ENCODE data around the gene CSNK1G3.
"Not testable (repeated sequence)": the region's sequence is repeated elsewhere in the genome, so short reads cannot be mapped to it uniquely, and the experiment has no call there.

The CSNK1G3 gene

GRCh38 chr5:123561230-123561629, 49.3 kb downstream of the CSNK1G3 start:
- no peak for DNase-seq

DNA sequence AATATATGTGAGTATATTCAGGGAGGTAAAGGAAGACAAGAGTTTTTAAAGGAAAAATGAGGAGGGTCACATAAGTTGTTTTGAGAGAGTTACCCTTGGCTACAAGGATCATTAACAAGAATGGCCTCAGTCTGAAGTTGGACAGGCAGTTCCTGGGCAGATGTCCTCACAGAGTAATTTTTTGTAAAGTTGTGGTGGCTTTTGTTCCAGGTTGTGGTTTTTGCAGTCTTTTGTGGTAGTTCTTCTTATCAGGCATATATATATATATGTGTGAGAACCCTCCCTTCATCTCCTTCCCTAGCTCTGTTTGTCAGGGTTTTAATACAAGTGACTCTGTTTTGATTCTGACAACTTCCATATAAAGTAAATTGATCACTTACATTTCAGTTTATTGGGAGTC, 60.0 kb downstream of the CSNK1G3 start:
- no peak for DNase-seq

DNA sequence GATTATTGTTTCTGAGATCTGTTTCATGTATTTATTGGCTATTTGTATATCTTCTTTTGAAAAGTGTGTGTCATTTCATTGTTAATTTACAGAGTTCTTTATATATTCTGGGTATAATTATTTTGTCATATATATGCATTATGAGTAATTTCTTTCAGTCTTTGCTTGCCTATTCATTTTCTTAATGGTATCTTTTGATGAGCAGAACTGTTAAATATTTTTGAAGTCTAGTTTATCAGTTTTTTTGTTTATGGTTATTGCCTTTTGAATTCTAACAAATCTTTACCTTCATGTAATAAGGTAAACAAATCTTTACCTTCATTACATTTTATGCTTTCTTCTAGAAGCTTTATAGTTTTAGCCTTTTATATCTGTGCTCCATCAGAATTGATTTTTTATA, 66.4 kb downstream of the CSNK1G3 start:
- no peak for DNase-seq

- no peak for DNase-seq
Observed at GRCh38 chr5:123579410-123579809, 67.4 kb downstream of the CSNK1G3 start.

DNA sequence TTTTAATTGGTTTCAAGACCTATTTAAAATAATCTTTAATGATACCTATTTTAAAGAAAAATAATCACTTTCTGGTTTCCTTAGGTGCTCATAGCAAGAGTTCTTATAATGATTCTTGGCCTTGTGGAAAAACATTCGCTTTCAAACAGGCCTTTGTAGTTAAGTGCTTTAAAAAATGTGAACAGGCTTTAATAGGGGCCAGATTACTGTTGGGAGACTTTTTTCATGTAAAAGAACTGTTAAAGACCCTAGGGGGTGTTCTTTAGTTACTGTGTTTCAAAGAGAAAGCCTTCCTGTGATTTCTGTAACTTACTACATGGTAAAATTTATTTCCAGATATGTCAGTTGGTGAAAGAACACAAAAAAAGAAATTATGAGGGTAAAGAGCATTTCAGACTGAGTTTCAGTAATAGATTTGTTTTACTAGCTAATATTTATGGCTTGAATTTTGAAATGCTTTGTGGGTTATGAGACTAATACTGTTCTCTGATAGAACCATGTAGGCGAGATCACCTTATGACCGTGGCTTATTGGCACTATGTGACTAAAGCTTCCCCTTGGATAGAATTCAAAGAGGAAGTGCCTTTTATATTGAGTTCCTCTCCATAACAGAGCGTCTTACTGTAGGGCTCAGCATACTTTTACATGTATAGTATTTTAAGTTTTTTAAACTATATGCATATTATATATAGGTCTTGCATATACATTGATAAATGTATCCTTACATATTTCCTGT, 70.7 kb downstream of the CSNK1G3 start:
- no peak for DNase-seq

GRCh38 chr5:123585871-123586270, 73.9 kb downstream of the CSNK1G3 start:
- DNase-seq: no peak

DNA sequence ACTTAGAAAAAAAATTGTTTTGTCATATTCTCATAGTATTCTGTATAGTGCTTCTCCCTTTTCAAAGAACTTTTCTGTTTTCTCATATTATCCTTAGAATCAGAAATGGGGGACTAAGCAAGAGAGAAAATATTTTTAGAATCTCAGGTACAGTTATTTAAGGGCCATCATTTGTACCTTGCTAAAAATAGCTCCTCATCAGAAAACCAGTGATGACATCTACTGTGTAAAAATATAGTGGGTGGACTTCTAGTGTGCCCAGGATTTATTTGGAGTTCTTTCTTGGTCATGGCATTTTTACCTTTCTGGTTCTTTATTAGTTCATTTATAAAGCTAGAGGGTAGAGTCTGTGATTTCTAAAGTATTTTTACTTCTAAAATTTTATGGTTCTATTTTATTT, 82.5 kb downstream of the CSNK1G3 start:
- DNase-seq: no peak

DNA sequence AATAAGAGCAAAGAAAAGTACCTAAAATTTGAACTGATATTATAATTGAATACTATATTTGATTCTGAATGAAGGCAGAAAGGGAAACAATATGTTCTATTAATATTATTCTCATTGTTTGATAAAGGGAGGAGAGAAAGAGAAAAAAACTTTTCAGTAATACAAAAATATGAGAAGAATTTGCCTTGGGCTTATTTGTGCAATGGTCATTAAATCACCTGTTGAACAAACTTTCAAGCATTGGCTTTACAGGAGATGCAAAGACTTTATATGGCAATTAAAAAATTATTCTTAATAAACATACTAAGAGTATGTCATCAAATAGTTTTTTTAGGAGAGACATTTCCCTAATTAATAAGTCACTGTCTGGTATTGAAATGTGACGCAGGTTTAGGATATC, 85.0 kb downstream of the CSNK1G3 start:
- DNase-seq: no peak

- DNase-seq: no peak
Observed at GRCh38 chr5:123598028-123598689, 86.2 kb downstream of the CSNK1G3 start.

- DNase-seq: no peak
Observed at GRCh38 chr5:123599171-123599570, 87.2 kb downstream of the CSNK1G3 start.

DNA sequence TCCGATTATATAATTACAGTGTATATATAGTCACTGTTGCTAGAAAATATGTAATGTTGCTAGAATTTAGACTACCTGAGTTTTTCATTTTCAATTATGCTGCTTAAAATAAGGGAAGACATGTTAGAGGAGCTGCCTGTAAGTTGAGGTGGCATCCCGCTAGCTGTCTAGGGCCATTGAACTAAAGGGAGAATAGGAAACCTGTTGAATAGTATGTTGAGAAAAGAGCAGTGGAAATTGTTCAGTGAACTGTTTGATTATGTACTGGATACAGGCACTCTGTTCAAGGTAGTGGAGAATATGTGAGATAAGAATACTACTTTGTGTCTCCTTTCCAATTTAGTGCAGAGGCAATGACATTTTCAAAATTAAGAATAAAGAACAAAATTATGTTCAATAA, 89.6 kb downstream of the CSNK1G3 start:
- no peak for DNase-seq

GRCh38 chr5:123605822-123606221, 93.8 kb downstream of the CSNK1G3 start:
- no peak for DNase-seq

DNA sequence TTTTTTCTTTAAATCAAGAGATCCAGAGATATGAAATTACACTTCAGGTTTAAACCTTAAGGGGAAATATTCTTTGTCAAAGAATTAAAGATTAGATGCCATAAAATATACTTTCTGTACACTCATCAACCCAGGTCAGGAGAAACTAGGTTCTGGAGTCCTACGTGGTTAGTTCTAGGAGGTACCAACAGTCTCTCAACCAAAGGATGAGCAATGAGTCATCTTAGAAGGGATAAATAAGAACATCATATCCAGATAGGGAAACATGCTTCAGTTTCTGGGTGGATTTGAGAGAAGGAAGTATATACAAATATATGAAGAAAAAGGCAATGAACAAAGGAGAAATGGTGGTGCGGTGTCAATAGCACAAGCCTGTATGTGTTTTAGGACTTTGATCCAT, 98.2 kb downstream of the CSNK1G3 start:
- DNase-seq: no peak

GRCh38 chr5:123610665-123611405, 98.9 kb downstream of the CSNK1G3 start:
- peak; percentile 43 for DNase-seq

DNA sequence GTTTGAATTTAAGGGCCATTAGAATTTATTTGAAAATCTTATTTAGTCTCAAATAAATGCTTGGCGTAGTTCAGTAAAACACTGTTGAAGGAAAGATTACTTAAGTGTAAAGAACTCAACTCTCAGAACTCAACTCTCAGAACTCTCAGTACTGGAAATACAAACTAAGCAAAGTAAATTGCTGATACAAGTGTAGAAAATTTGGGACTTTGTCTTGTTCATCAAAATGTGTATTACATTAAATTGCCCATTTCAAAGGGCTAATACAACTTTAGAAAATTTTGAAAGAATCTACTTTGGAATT, 99.4 kb downstream of the CSNK1G3 start:
- no peak for DNase-seq

DNA sequence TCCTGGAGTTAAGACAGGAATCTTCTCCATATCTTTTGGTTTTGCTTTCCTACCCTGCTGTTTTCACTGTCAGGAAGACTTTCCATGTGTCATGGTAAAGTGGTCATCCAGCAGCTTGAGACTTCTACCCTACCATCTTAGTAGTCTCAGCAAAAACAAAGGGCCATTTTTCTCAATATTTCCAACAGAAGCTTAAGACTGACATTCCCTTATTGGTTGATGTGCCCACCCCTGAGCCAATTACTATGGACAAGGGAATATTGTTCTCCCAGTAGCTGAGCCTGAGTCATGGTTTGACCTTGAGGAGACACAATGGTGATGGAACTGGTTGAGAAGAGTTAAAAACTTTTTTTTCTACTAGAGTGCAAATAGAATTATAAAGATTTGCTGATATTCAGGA, 105.6 kb downstream of the CSNK1G3 start:
- no peak for DNase-seq

DNA sequence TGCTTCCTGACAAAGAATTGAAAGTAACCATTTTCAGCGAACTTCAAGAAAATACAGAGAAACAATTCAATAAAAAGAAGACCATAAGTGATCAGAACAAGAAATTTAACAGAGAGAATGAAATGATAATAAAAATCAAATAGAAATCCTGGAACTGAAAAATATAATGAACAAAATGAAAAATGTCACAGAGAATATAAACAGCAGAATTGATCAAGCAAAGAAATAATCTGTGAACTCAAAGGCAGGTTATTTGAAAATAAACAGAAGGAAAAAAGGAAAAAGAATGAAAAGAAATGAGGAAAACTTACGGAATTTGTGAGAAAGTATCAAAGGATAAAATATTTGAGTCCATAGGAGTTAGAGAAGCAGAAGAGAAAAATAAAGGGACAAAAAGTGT, 114.1 kb downstream of the CSNK1G3 start:
- no peak for DNase-seq

GRCh38 chr5:123628860-123629544, 117.0 kb downstream of the CSNK1G3 start:
- no peak for DNase-seq

DNA sequence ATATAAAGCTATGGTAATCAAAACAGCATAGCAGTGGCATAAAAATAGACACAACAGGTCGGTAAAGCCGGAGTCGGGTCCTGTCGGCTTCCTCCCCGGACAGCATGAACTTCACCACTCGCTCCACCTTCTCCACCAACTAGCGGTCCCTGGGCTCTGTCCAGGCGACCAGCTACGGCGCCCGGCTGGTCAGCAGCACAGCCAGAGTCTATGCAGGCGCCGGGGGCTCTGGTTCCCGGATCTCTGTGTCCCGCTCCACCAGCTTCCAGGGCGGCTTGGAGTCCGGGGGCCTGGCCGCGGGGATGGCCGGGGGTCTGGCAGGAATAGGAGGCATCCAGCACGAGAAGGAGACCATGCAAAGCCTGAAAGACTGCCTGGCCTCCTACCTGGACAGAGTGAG, 124.0 kb downstream of the CSNK1G3 start:
- no peak for DNase-seq

- not testable (repeated sequence) for DNase-seq
Observed at GRCh38 chr5:123637028-123637427, 125.1 kb downstream of the CSNK1G3 start.

DNA sequence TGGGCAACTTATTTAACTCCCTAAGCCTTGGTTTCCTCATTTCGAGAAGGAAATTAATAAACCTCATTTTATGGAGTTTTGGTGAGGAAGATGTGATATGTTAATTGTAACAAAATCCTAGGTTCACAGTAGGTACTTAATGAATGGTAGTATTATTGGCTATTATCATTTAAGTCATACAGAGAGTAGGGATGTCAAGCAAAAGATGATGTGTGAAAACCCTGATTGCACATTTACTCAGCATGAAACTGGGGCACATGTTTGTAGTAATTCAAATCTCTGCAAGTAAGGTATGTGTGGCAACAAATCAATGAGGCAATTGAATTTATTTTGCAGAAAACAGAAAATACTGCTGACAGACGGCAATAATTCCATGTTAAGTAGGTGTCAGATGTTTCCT, 127.3 kb downstream of the CSNK1G3 start:
- DNase-seq: no peak

DNA sequence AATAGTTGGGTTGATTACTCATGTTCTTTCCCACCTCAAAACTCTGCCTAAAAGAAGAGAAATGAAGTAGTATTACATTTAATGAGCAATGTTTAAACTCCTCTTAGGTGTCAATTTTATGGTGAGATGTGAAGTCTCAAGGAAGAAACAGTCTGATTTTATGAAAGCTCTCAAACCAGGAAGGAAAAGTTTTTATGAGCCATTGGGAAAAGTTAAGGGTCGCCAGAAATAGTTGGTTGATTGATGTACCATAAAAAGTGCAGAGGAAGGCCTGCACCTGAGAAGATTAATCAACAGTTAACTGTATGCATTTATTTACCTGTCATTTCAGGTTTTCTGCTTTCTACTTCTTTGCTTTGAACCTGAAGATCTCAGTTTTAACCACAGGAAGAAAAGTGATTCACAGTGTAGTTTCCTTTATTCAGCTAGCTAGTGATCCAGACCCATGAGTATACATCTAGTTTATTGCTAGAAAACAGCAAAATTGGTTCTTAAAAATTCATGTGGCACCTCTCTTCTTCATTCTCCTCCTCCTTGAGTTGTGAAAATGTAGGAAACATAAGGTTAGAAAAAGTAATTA, 133.1 kb downstream of the CSNK1G3 start:
- DNase-seq: no peak

DNA sequence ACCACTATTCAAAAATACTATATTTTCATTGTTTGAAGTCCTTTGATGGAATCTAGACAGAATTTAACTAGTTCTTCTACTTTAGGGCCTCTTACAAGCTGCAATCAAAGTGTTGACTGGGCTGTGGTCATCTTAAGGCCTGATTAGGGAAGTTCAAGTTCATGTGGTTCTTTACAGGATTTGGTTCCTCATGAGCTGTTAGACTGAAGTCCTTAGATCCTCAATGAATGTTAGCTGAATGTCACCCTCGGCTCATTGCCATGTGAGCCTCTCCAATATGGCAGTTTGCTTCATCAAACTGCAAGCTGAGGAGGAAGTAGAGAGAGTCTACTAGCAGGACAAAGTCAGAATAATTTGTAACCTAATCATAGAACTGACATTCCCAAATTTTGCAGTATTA, 135.1 kb downstream of the CSNK1G3 start:
- no peak for DNase-seq
